H1 (cell line): ENCODE measurements around the gene SLC7A6OS. TPM values are rescaled to one million over a fixed set of nuclear protein-coding genes. Genes with fewer than 3 reads are reported as not detected.
A peak's percentile ranks its signal among the peaks of the same experiment; 100 is the strongest.

Source experiments
- CTCF ChIA-PET: fragments of 300-600 bp; sonication (Branson Sonifier 250); formaldehyde crosslinking; loops from one replicate; lab custom pipeline; 2021; ENCODE audit not compliant: partially characterized antibody; lab: Charles Lee
- POLR2A ChIA-PET: fragments of 300-600 bp; sonication (Branson Sonifier 250); formaldehyde crosslinking; loops from one replicate; lab custom pipeline; 2021; ENCODE audit warnings: inconsistent platforms; ENCODE audit not compliant: partially characterized antibody; lab: Charles Lee
- DNase-seq, 2 experiments: peaks; one replicate each; pipeline versions ENCODE4 v3.0.0 to v3.0.0-alpha.2; 2010 to 2022; ENCODE audit warnings: low spot score in 2 of 2, low read depth in 1 of 2, mixed read lengths in 1 of 2
- FAIRE-seq: peaks from 2 replicates; lab custom pipeline; 2011; peaks lifted over from hg19 to GRCh38; lab: Jason Lieb, UNC
- H2AFZ ChIP-seq: 2 replicates; pipeline ENCODE4 v1.8.1; 2012; ENCODE audit warnings: low read length, inconsistent platforms
- H2AK5ac ChIP-seq: 2 replicates; pipeline ENCODE4 v1.6.1; 2013; ENCODE audit warnings: low read depth, low read length
- H2BK120ac ChIP-seq: replicated peaks from 2 replicates; pipeline ENCODE3; 2013; ENCODE audit warnings: low read depth, low read length, inconsistent platforms
- H2BK12ac ChIP-seq: 2 replicates; pipeline ENCODE4 v1.6.1; 2013; ENCODE audit warnings: low read depth, low read length
- H2BK15ac ChIP-seq: 2 replicates; pipeline ENCODE4 v1.6.1; 2013; ENCODE audit warnings: low read length
- H2BK20ac ChIP-seq: 2 replicates; pipeline ENCODE4 v1.6.1; 2013; ENCODE audit warnings: low read length
- H2BK5ac ChIP-seq: 2 replicates; pipeline ENCODE4 v1.6.1; 2013; ENCODE audit warnings: low read depth, low read length
- H3K14ac ChIP-seq: 2 replicates; pipeline ENCODE4 v1.6.1; 2013; ENCODE audit warnings: inconsistent platforms; ENCODE audit not compliant: insufficient read length
- H3K18ac ChIP-seq: 2 replicates; pipeline ENCODE4 v1.6.1; 2013; ENCODE audit warnings: low read length; ENCODE audit errors: extremely low read depth
- H3K23ac ChIP-seq: 2 replicates; pipeline ENCODE4 v1.6.1; 2013; ENCODE audit warnings: inconsistent platforms; ENCODE audit not compliant: insufficient read length
- H3K23me2 ChIP-seq: 2 replicates; pipeline ENCODE4 v1.6.1; 2013; ENCODE audit warnings: low read depth, low read length
- H3K27ac ChIP-seq: 2 replicates; pipeline ENCODE4 v1.6.1; 2011; ENCODE audit warnings: low read depth, low read length, inconsistent platforms
- H3K27me3 ChIP-seq, 4 experiments: replicated peaks in 1 of 4; 1 replicate in 1 of 4; 2 replicates in 3 of 4; pipeline versions ENCODE4 v1.6.1 to v1.8.1; 2011 to 2013; ENCODE audit warnings: low read length in 3 of 4, mild to moderate bottlenecking in 3 of 4, inconsistent platforms in 2 of 4, mixed read lengths in 2 of 4, moderate library complexity in 1 of 4; ENCODE audit not compliant: control insufficient read depth in 3 of 4, insufficient read depth in 3 of 4; ENCODE audit errors: extremely low read depth in 1 of 4
- H3K36me3 ChIP-seq, 4 experiments: 2 replicates each; pipeline versions ENCODE4 v1.6.1 to v1.8.1; 2011 to 2013; ENCODE audit warnings: mild to moderate bottlenecking in 4 of 4, low read length in 3 of 4, moderate library complexity in 2 of 4, control low read depth in 1 of 4, inconsistent platforms in 1 of 4; ENCODE audit not compliant: insufficient read depth in 4 of 4, control insufficient read depth in 2 of 4
- H3K4ac ChIP-seq: replicated peaks from 2 replicates; pipeline ENCODE3; 2013; ENCODE audit warnings: low read length, low read depth, mixed read lengths, inconsistent platforms; ENCODE audit not compliant: insufficient read length
- H3K4me1 ChIP-seq, 4 experiments: replicated peaks in 1 of 4; 1 replicate in 1 of 4; 2 replicates in 3 of 4; pipeline versions ENCODE4 v1.6.1 to v1.8.1; 2011 to 2013; ENCODE audit warnings: low read length in 3 of 4, inconsistent platforms in 2 of 4, mixed read lengths in 1 of 4; ENCODE audit not compliant: insufficient read depth in 4 of 4, control insufficient read depth in 3 of 4
- H3K4me2 ChIP-seq, 2 experiments: 2 replicates each; pipeline versions ENCODE4 v1.6.1 to v1.8.1; 2011 to 2013; ENCODE audit warnings: low read depth in 2 of 2, low read length in 2 of 2, control low read depth in 1 of 2, inconsistent platforms in 1 of 2, mild to moderate bottlenecking in 1 of 2; ENCODE audit not compliant: insufficient read depth in 1 of 2
- H3K4me3 ChIP-seq, 4 experiments: fragments of 200-600, 300-600 bp in 1 of 4; sonication (generic), shearing (Covaris generic), sonication (Bioruptor Twin) in 1 of 4; 2 replicates each; pipeline versions ENCODE4 v1.5.1 to v1.8.1; 2011 to 2016; ENCODE audit warnings: low read length in 4 of 4, low read depth in 3 of 4, control low read depth in 2 of 4, inconsistent platforms in 2 of 4, mild to moderate bottlenecking in 2 of 4, mixed read lengths in 1 of 4, moderate library complexity in 1 of 4; ENCODE audit not compliant: insufficient read depth in 2 of 4; ENCODE audit errors: extremely low read depth in 1 of 4
- H3K56ac ChIP-seq: replicated peaks from 2 replicates; pipeline ENCODE3; 2013; ENCODE audit warnings: low read depth, mild to moderate bottlenecking, mixed read lengths, low read length, inconsistent platforms; ENCODE audit not compliant: insufficient read length
- H3K79me1 ChIP-seq: 2 replicates; pipeline ENCODE4 v1.6.1; 2013; ENCODE audit warnings: low read depth, low read length, control low read depth
- H3K79me2 ChIP-seq, 2 experiments: 2 replicates each; pipeline versions ENCODE4 v1.6.1 to v1.8.1; 2012 to 2013; ENCODE audit warnings: low read length in 2 of 2, mild to moderate bottlenecking in 2 of 2, inconsistent platforms in 1 of 2; ENCODE audit not compliant: insufficient read depth in 2 of 2, control insufficient read depth in 1 of 2
- H3K9ac ChIP-seq, 4 experiments: replicated peaks in 1 of 4; 1 replicate in 1 of 4; 2 replicates in 3 of 4; pipeline versions ENCODE4 v1.6.1 to v1.8.1; 2011 to 2013; ENCODE audit warnings: low read depth in 3 of 4, low read length in 3 of 4, control low read depth in 2 of 4, mild to moderate bottlenecking in 2 of 4, moderate library complexity in 2 of 4, inconsistent platforms in 1 of 4; ENCODE audit errors: extremely low read depth in 1 of 4
- H3K9me3 ChIP-seq, 2 experiments: 2 replicates each; pipeline versions ENCODE4 v1.6.1 to v1.8.1; 2012 to 2013; ENCODE audit warnings: mild to moderate bottlenecking in 2 of 2, moderate library complexity in 2 of 2, control low read depth in 1 of 2, inconsistent platforms in 1 of 2, low read depth in 1 of 2, low read length in 1 of 2, mixed read lengths in 1 of 2; ENCODE audit not compliant: insufficient read depth in 2 of 2
- H4K20me1 ChIP-seq, 2 experiments: replicated peaks in 1 of 2; 2 replicates each; pipeline versions ENCODE3 to v1.8.1; 2011 to 2013; ENCODE audit warnings: inconsistent platforms in 2 of 2, low read length in 2 of 2, mild to moderate bottlenecking in 1 of 2; ENCODE audit not compliant: insufficient read depth in 2 of 2, control insufficient read depth in 1 of 2
- H4K5ac ChIP-seq: 2 replicates; pipeline ENCODE4 v1.6.1; 2013; ENCODE audit warnings: low read length, low read depth, mixed read lengths, inconsistent platforms; ENCODE audit not compliant: insufficient read length
- H4K8ac ChIP-seq: 2 replicates; pipeline ENCODE4 v1.8.0; 2013; ENCODE audit warnings: mild to moderate bottlenecking, moderate library complexity, low read length, inconsistent platforms; ENCODE audit not compliant: insufficient read depth; ENCODE audit errors: extremely low read depth
- H4K91ac ChIP-seq: replicated peaks from 2 replicates; pipeline ENCODE3; 2013; ENCODE audit warnings: low read length, mixed read lengths, inconsistent platforms; ENCODE audit not compliant: insufficient read length
- KDM4A ChIP-seq: IDR thresholded peaks from one replicate; pipeline ENCODE4 v1.7.1; 2012; ENCODE audit warnings: low read depth, mild to moderate bottlenecking, moderate library complexity, low read length, inconsistent platforms; ENCODE audit not compliant: severe bottlenecking
- RAD21 ChIP-seq, 2 experiments: IDR thresholded peaks in 1 of 2; conservative IDR thresholded peaks in 1 of 2; 2 replicates each; pipeline ENCODE4 v1.6.1; 2011; ENCODE audit warnings: low read depth in 2 of 2, low read length in 2 of 2, improper control_type of control experiment in 1 of 2, inconsistent platforms in 1 of 2, mild to moderate bottlenecking in 1 of 2, moderate library complexity in 1 of 2
- WGBS, 2 experiments: shearing (Covaris generic) in 1 of 2; methylation state at CpG; one replicate each; pipeline versions ENCODE4 v1.1.6 to v1.1.7; 2013 to 2015; ENCODE audit warnings: low lambda C conversion rate in 2 of 2, mixed read lengths in 2 of 2, inconsistent platforms in 1 of 2, low coverage in 1 of 2, missing lambda C conversion rate in 1 of 2; ENCODE audit not compliant: insufficient replicate concordance in 2 of 2, insufficient coverage in 1 of 2, insufficient read length in 1 of 2; ENCODE audit errors: extremely low coverage in 1 of 2, missing lambda C conversion rate in 1 of 2; 5-methylcytosine and 5-hydroxymethylcytosine counted together
- polyA plus RNA-seq, 7 experiments: library from polyadenylated mRNA; depleted of rRNA in 3 of 7; stranded (reverse) in 5 of 7; unstranded in 2 of 7; fragments of >200 nt in 5 of 7; fragments of 200-250 nt in 2 of 7; gene quantifications; 1 replicate in 5 of 7; 2 replicates in 1 of 7; 4 replicates in 1 of 7; pipeline versions ENCODE4 v1.2.1 to v1.2.3, GENCODE V29; 2011 to 2013; ENCODE audit warnings: missing spikeins in 2 of 7, mixed read lengths in 2 of 7
- total RNA-seq: library from RNA; stranded (reverse); fragmentation: NEBNext Ultra II Directional; extraction: Animal tissue kit (Norgen Biotek cat#: 25700); gene quantifications from 2 replicates; pipeline ENCODE4 v1.2.1, GENCODE V29; 2021
- TF ChIP-seq, protein P1 (sequence below): IDR thresholded peaks from 2 replicates; pipeline ENCODE4 v1.6.1; 2011; ENCODE audit warnings: low read length, improper control_type of control experiment
- TF ChIP-seq, protein P2 (sequence below), 3 experiments: IDR thresholded peaks; 1 replicate in 2 of 3; 2 replicates in 1 of 3; pipeline versions ENCODE4 v1.5.1 to v1.6.1; 2011; ENCODE audit warnings: low read length in 3 of 3, mild to moderate bottlenecking in 3 of 3, inconsistent platforms in 2 of 3, low read depth in 1 of 3, moderate library complexity in 1 of 3; ENCODE audit not compliant: insufficient read depth in 1 of 3; ENCODE audit errors: control extremely low read depth in 1 of 3

The SLC7A6OS gene
- total and polyA plus RNA-seq, 2 of the 8 experiments (the other 6 are each of a cell fraction or from before 2014, with no cell fraction given), result 7.3 to 21.3 TPM

DNA sequence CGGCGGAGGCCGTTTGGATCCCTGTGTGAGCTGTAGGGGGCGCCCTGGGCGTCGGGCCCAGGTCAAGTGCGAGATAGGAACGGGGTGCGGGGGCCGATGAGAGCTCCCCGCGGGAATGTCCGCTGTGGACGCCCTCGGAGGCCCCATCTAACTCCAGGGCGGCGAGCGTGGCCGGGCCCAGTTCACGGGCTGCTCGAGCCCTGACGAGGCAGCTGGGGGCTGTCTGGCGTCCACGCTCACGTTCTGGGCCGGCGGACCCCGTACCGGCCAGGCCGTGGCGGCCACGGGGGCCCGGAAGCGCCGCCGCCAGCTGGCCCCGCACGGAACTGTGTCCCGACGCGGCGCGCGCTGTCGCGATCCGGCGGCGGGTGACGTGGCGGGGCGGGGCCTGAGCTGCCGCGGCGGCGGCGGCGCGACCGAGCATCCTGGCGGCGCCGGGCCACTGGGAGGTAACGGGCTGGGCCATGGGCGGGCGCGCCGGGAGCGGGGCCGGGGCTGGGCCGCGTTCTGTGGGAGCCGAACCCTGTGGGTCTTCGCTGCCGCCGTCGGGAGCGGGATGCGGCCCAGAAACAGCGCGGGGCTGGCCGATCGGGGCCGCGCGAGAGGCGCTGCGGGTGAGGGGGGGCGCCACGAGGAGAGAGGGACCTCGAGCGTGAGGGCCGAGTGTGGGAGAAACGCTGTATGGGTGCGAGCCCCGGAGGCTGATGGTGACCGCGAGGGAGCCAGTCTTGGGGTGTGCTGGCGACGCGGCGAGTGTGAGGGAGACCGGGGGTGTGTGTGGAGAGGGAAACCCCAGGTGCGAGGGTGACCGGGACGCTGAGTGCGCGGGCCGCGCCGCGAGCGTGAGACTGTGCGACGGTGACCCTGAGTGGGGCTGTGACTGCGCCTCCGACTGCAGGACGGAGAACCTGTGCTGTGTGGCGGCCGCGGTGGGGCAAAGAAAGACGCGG, 46.3 kb downstream of the SLC7A6OS start, which contains the start of gene SLC7A6:
TSS of gene SLC7A6 (plus strand) at position 399 of the 950 bp plus-strand sequence. CDS start 10,201 bp downstream, outside the sequence.
- POLR2A ChIA-PET, result interaction anchor here (0.6 to 3.0 kb wide), 12 partner anchors 8 to 97 kb away, joined by 3 to 22 read pairs (median 6); partner anchors contain the start of genes ESRP2, PRMT7 and SLC7A6OS
- H2BK5ac ChIP-seq, result peak within 1 kb of the TSS; percentile 48; the same call in 1 of the 2 replicates
- peak within 1 kb of the TSS; percentile 81 for H3K18ac ChIP-seq
- peak within 1 kb of the TSS; percentile 78 to 97 (median 84) for H3K4me3 ChIP-seq
- H3K14ac ChIP-seq, result no peak within 1 kb of the TSS
- no peak within 1 kb of the TSS for H2BK20ac ChIP-seq
- H3K27me3 ChIP-seq, result peaks cover 0 to 11% (median 1%) of the 10 kb centered on the region in 4 experiments; a peak in 3 of 7 replicates
- H3K23me2 ChIP-seq, result peaks cover 10% of the 10 kb centered on the region; the same call in 1 of the 2 replicates
- peak within 1 kb of the TSS; percentile 71 for H4K91ac ChIP-seq
- H3K79me1 ChIP-seq, result peaks cover 2% of the 10 kb centered on the region
- H2BK120ac ChIP-seq, result no peak within 1 kb of the TSS
- 4% methylated on average over 71 of the region's 123 CpGs; no CpG with 5 or more reads in 1 of the 2 experiments for WGBS, 2 experiments
- no peaks in the 10 kb centered on the region for H3K9me3 ChIP-seq
- H4K8ac ChIP-seq, result peak within 1 kb of the TSS; percentile 87
- peak within 1 kb of the TSS; percentile 84 to 90 for H3K4me2 ChIP-seq
- H3K79me2 ChIP-seq, result peaks cover 0 to 17% of the 10 kb centered on the region in 2 experiments; a peak in 3 of 4 replicates
- CTCF ChIA-PET, result interaction anchor here (0.5 to 9.0 kb wide), 32 partner anchors 8 to 1021 kb away, joined by 3 to 233 read pairs (median 4); partner anchors contain the start of genes PLA2G15, PRMT7 and SLC7A6OS
- H4K20me1 ChIP-seq, result no peaks in the 10 kb centered on the region
- H3K36me3 ChIP-seq, result peaks cover 0 to 2% (median under 1%) of the 10 kb centered on the region in 4 experiments; a peak in 4 of 8 replicates
- no peak within 1 kb of the TSS for H2BK12ac ChIP-seq
- no peak for FAIRE-seq
- H3K4me1 ChIP-seq, result peaks cover 0 to 3% (median 2%) of the 10 kb centered on the region in 4 experiments; a peak in 5 of 7 replicates
- H3K9ac ChIP-seq, result peak within 1 kb of the TSS; percentile 64 to 75 (median 68)
- no peak within 1 kb of the TSS for H3K27ac ChIP-seq
- no peak within 1 kb of the TSS for H3K23ac ChIP-seq
- peak in 1 of 2 experiments; percentile 86 for DNase-seq
- peak within 1 kb of the TSS; percentile 74 for H3K56ac ChIP-seq
- H4K5ac ChIP-seq, result no peak within 1 kb of the TSS
- H2AK5ac ChIP-seq, result no peak within 1 kb of the TSS
- H2BK15ac ChIP-seq, result peak within 1 kb of the TSS; percentile 95
- peak within 1 kb of the TSS; percentile 88 for H3K4ac ChIP-seq
- peak within 1 kb of the TSS; percentile 65; the same call in 1 of the 2 replicates for H2AFZ ChIP-seq
- TF ChIP-seq, protein P1, sequence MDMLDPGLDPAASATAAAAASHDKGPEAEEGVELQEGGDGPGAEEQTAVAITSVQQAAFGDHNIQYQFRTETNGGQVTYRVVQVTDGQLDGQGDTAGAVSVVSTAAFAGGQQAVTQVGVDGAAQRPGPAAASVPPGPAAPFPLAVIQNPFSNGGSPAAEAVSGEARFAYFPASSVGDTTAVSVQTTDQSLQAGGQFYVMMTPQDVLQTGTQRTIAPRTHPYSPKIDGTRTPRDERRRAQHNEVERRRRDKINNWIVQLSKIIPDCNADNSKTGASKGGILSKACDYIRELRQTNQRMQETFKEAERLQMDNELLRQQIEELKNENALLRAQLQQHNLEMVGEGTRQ, result no peak
- TF ChIP-seq, protein P2, sequence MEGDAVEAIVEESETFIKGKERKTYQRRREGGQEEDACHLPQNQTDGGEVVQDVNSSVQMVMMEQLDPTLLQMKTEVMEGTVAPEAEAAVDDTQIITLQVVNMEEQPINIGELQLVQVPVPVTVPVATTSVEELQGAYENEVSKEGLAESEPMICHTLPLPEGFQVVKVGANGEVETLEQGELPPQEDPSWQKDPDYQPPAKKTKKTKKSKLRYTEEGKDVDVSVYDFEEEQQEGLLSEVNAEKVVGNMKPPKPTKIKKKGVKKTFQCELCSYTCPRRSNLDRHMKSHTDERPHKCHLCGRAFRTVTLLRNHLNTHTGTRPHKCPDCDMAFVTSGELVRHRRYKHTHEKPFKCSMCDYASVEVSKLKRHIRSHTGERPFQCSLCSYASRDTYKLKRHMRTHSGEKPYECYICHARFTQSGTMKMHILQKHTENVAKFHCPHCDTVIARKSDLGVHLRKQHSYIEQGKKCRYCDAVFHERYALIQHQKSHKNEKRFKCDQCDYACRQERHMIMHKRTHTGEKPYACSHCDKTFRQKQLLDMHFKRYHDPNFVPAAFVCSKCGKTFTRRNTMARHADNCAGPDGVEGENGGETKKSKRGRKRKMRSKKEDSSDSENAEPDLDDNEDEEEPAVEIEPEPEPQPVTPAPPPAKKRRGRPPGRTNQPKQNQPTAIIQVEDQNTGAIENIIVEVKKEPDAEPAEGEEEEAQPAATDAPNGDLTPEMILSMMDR (IDR thresholded peaks at IDR 0.05; ENCODE audit: control extremely low read depth in 1 of 3, insufficient read depth in 1 of 3, low read depth in 1 of 3, low read length in 3 of 3), result peak; percentile 61 to 69 (median 69)
- TF ChIP-seq KDM4A (peak; percentile 89), RAD21 (IDR thresholded peaks at IDR 0.05 in 1 of 2, conservative IDR thresholded peaks at IDR 0.05 in 1 of 2; ENCODE audit: low read depth in 2 of 2, low read length in 2 of 2) (peak in 1 of 2 experiments; percentile 41; a peak in 2 of 4 replicates)
